Loucy (cell line): Measurements from ENCODE around the gene RNU6-9.

ENCODE experiments used
- H2AFZ ChIP-seq: fragments of 200-600 bp; sonication (generic); 2 replicates; pipeline ENCODE4 v1.6.0; 2016; ENCODE audit warnings: antibody characterized with exemption, mild to moderate bottlenecking, low read length, moderate library complexity
- H3F3A ChIP-seq: fragments of 200-600 bp; 2 replicates; pipeline ENCODE4 v1.6.0; 2016; ENCODE audit warnings: antibody characterized with exemption, low read depth, mild to moderate bottlenecking
- H3K27me3 ChIP-seq: fragments of 200-600 bp; sonication (generic); 2 replicates; pipeline ENCODE4 v1.6.1; 2014; ENCODE audit warnings: low read length, mild to moderate bottlenecking; ENCODE audit not compliant: insufficient read depth, poor library complexity, severe bottlenecking
- H3K36me3 ChIP-seq: fragments of 200-600 bp; sonication (generic); 2 replicates; pipeline ENCODE4 v1.6.1; 2016; ENCODE audit warnings: low read length; ENCODE audit not compliant: insufficient read depth
- H3K4me1 ChIP-seq: fragments of 200-600 bp; sonication (generic); 2 replicates; pipeline ENCODE4 v1.5.1; 2014; ENCODE audit warnings: low read length, mild to moderate bottlenecking; ENCODE audit not compliant: insufficient read depth, poor library complexity, severe bottlenecking
- H3K4me2 ChIP-seq: fragments of 200-600 bp; sonication (generic); 2 replicates; pipeline ENCODE4 v1.6.0; 2014; ENCODE audit warnings: antibody characterized with exemption, low read length, low read depth, mild to moderate bottlenecking; ENCODE audit not compliant: poor library complexity, severe bottlenecking
- H3K4me3 ChIP-seq: fragments of 200-600 bp; sonication (generic); 2 replicates; pipeline ENCODE4 v1.5.1; 2014; ENCODE audit warnings: low read length, mild to moderate bottlenecking, mixed read lengths; ENCODE audit not compliant: poor library complexity, severe bottlenecking
- H3K79me2 ChIP-seq: fragments of 200-600 bp; sonication (generic); 2 replicates; pipeline ENCODE4 v1.6.1; 2014; ENCODE audit warnings: low read length; ENCODE audit not compliant: insufficient read depth
- H3K9ac ChIP-seq: fragments of 200-600 bp; sonication (generic); 2 replicates; pipeline ENCODE4 v1.6.0; 2014; ENCODE audit warnings: mild to moderate bottlenecking, low read depth, low read length, moderate library complexity; ENCODE audit not compliant: poor library complexity, severe bottlenecking
- H3K9me2 ChIP-seq: fragments of 200-600 bp; sonication (generic); replicated peaks from 2 replicates; pipeline ENCODE4 v1.6.1; 2016; ENCODE audit warnings: low read depth, low read length, mixed read lengths
- H3K9me3 ChIP-seq: fragments of 200-600 bp; sonication (generic); 2 replicates; pipeline ENCODE4 v1.6.1; 2014; ENCODE audit warnings: mild to moderate bottlenecking, antibody characterized with exemption, low read length, low read depth; ENCODE audit not compliant: insufficient read depth
- H4K20me1 ChIP-seq: fragments of 200-600 bp; sonication (generic); 2 replicates; pipeline ENCODE4 v1.6.0; 2014; ENCODE audit warnings: antibody characterized with exemption, low read length, mild to moderate bottlenecking; ENCODE audit not compliant: insufficient read depth, poor library complexity, severe bottlenecking
- CTCF ChIP-seq: fragments of 200-600 bp; sonication (generic); conservative IDR thresholded peaks from 2 replicates; pipeline ENCODE4 v1.5.1; 2014; ENCODE audit warnings: mild to moderate bottlenecking, antibody characterized with exemption, low read length
- EZH2phosphoT487 ChIP-seq: fragments of 200-600 bp; IDR thresholded peaks from 2 replicates; pipeline ENCODE4 v1.6.1; 2018; ENCODE audit warnings: antibody characterized with exemption, mild to moderate bottlenecking, moderate library complexity, borderline replicate concordance

RNU6-9 gene

GRCh38 chr19:929891-930258 lies 36.6 kb downstream of the RNU6-9 start:
- Histone ChIP-seq H3K4me2 (no peak overlapping the region), H3F3A (no peaks in the 10 kb centered on the region), H3K27me3 (peaks cover 5% of the 10 kb centered on the region), H3K4me3 (no peak overlapping the region), H4K20me1 (peaks cover 12% of the 10 kb centered on the region), H3K4me1 (no peaks in the 10 kb centered on the region), H3K79me2 (peaks cover 48% of the 10 kb centered on the region), H3K9ac (no peak overlapping the region), H3K9me3 (no peaks in the 10 kb centered on the region), H3K36me3 (peaks cover 4% of the 10 kb centered on the region; the same call in 1 of the 2 replicates), H2AFZ (no peak overlapping the region), H3K9me2 (no peaks in the 10 kb centered on the region)
- TF ChIP-seq EZH2phosphoT487 (no peak), CTCF (no peak)

GRCh38 chr19:931860-932647 lies 38.8 kb downstream of the RNU6-9 start:
- Histone ChIP-seq H3K9me3 (no peaks in the 10 kb centered on the region), H3K36me3 (peaks cover 4% of the 10 kb centered on the region; the same call in 1 of the 2 replicates), H3K9ac (no peak overlapping the region), H3K79me2 (peaks cover 37% of the 10 kb centered on the region), H3K9me2 (no peaks in the 10 kb centered on the region), H3K4me1 (no peaks in the 10 kb centered on the region), H4K20me1 (peaks cover 17% of the 10 kb centered on the region), H3K4me3 (no peak overlapping the region), H3K27me3 (no peaks in the 10 kb centered on the region), H3F3A (no peaks in the 10 kb centered on the region), H2AFZ (no peak overlapping the region), H3K4me2 (no peak overlapping the region)
- TF ChIP-seq CTCF: no peak
- no peak for TF ChIP-seq EZH2phosphoT487

GRCh38 chr19:932648-933552 lies 39.6 kb downstream of the RNU6-9 start:
- H4K20me1 ChIP-seq: peaks cover 21% of the 10 kb centered on the region
- peaks cover 4% of the 10 kb centered on the region; the same call in 1 of the 2 replicates for H3K36me3 ChIP-seq
- H3K4me2 ChIP-seq: no peak overlapping the region
- no peak for TF ChIP-seq CTCF
- H2AFZ ChIP-seq: no peak overlapping the region
- peaks cover 29% of the 10 kb centered on the region; the same call in 1 of the 2 replicates for H3K79me2 ChIP-seq
- H3K4me3 ChIP-seq: no peak overlapping the region
- no peaks in the 10 kb centered on the region for H3K27me3 ChIP-seq
- no peaks in the 10 kb centered on the region for H3K9me2 ChIP-seq
- H3K4me1 ChIP-seq: no peaks in the 10 kb centered on the region
- H3K9ac ChIP-seq: no peak overlapping the region
- no peaks in the 10 kb centered on the region for H3F3A ChIP-seq
- no peaks in the 10 kb centered on the region for H3K9me3 ChIP-seq
